ENCODE data around the gene PTPN6. TPM values are rescaled to one million over a fixed set of nuclear protein-coding genes. Genes with fewer than 3 reads are reported as not detected.

Gene PTPN6
- total and polyA plus RNA-seq, 7 donors, result 1.3 to 7.6 (median 3.6) TPM

GRCh38 chr12:6944381-6945186, 6.6 kb upstream of the PTPN6 start:
- H3K36me3 ChIP-seq (ENCODE audit: insufficient read depth in 1 of 2, low read depth in 1 of 2), result peaks cover 0 to 40% of the 10 kb centered on the region in 2 donors
- no peaks in the 10 kb centered on the region for H3K27me3 ChIP-seq (ENCODE audit: insufficient read depth in 3 of 3, low read length in 2 of 3)
- peaks cover 22% of the 10 kb centered on the region for H3K4me1 ChIP-seq
- TF ChIP-seq, protein P1, sequence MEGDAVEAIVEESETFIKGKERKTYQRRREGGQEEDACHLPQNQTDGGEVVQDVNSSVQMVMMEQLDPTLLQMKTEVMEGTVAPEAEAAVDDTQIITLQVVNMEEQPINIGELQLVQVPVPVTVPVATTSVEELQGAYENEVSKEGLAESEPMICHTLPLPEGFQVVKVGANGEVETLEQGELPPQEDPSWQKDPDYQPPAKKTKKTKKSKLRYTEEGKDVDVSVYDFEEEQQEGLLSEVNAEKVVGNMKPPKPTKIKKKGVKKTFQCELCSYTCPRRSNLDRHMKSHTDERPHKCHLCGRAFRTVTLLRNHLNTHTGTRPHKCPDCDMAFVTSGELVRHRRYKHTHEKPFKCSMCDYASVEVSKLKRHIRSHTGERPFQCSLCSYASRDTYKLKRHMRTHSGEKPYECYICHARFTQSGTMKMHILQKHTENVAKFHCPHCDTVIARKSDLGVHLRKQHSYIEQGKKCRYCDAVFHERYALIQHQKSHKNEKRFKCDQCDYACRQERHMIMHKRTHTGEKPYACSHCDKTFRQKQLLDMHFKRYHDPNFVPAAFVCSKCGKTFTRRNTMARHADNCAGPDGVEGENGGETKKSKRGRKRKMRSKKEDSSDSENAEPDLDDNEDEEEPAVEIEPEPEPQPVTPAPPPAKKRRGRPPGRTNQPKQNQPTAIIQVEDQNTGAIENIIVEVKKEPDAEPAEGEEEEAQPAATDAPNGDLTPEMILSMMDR (IDR thresholded peaks at IDR 0.05), result peak; percentile 84
- 3% methylated on average over 46 to 48 of the region's 48 CpGs for WGBS, 3 donors
- intact Hi-C loops (cut with DNase I), result loop anchor here (1.0 to 5.0 kb wide), 8 partner anchors 16 to 170 kb away; partner anchors contain the start of genes C1R (in 1 of the 2), C1RL (in 1 of the 2), EMG1 (in 1 of the 2) and LPCAT3 (in 1 of the 2)
- H3K4me3 ChIP-seq, result peak overlapping the region; percentile 75
- DNase-seq (peak; percentile 93 to 97), ATAC-seq (peak; percentile 78 to 83 (median 80))
- H3K27ac ChIP-seq, result peak overlapping the region; percentile 95
- no peaks in the 10 kb centered on the region for H3K9me3 ChIP-seq

DNA sequence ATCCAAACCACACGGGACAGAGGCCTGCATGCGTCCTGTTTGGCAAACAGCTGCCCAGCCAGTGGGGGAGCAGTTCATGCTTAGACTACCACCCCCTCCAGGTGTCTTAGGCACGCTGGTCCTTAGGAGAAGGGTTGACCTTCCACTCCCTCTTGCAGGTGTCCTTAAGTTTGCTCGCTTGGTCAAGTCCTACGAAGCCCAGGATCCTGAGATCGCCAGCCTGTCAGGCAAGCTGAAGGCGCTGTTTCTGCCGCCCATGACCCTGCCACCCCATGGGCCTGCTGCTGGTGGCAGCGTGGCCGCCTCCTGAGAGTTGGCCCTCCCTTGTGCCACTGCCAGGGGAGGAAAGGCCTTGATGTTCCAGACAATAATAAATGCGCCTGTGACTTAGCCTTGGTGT, 5.5 kb upstream of the PTPN6 start:
- H3K4me1 ChIP-seq, result peaks cover 21% of the 10 kb centered on the region
- ATAC-seq, result no peak

DNA sequence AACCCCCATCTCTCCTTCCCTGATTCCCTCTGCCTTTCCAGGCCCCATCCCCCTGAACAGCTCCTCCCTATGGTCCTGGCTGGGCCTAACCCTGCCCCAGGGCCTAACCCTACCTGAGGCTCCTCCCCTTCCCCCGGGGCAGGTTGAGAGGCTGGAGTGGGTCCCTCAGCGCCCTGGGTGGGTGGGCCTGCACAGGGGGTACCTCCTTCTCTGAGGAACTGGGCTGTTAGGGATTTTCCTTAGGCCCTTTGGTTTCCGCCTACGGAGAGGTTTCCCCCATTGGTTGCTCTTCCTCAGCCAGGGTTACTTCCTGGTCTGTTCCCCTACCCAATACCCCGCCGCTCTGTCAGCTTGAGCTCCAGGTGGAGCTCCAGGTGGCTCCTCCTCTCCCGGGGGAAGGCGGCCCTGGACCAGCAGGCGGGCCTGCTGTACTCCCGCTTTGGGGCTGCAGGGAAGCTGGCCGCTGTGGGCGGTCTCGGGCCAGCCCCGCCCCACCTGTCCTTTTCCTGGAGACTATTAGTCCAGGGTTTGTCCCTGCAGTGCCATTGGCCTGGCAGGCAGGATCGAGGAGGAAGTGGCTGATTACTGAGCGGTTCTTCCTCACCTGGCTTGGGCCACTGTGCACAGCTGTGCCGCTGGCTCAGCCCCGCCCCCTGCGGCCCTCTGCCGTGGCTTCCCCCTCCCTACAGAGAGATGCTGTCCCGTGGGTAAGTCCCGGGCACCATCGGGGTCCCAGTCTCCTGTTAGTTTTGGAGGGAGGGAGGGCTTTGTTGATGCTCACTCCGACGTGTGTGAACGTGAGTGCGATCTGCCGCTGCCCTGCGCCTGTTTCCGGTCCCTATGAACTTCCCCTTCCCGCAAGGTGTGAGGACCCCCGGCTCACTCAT, 4.9 kb upstream of the PTPN6 start:
- H3K27ac ChIP-seq, result peak overlapping the region; percentile 17
- 43 to 56% (median 45%) methylated on average over 30 to 32 of the region's 32 CpGs for WGBS, 3 donors
- H3K27me3 ChIP-seq (ENCODE audit: insufficient read depth in 3 of 3, low read length in 2 of 3), result no peaks in the 10 kb centered on the region
- intact Hi-C loops (cut with DNase I), result loop anchor here (5.0 kb wide), 3 partner anchors 96 to 166 kb away; partner anchors contain the start of gene C1R (in 1 of the 2)
- H3K4me3 ChIP-seq, result peak overlapping the region; percentile 34
- H3K9me3 ChIP-seq, result no peaks in the 10 kb centered on the region
- TF ChIP-seq, protein P1 (IDR thresholded peaks at IDR 0.05), result no peak
- peaks cover 0 to 26% of the 10 kb centered on the region in 2 donors for H3K36me3 ChIP-seq (ENCODE audit: insufficient read depth in 1 of 2, low read depth in 1 of 2)
- H3K4me1 ChIP-seq, result peaks cover 21% of the 10 kb centered on the region
- ATAC-seq (no peak), DNase-seq (peak; percentile 43 to 67)

More for the DNA sequence above, 5.5 kb upstream of the PTPN6 start:
- 83 to 90% (median 88%) methylated on average over 11 of the region's 11 CpGs for WGBS, 3 donors
- Histone ChIP-seq H3K9me3 (no peaks in the 10 kb centered on the region), H3K36me3 (ENCODE audit: insufficient read depth in 1 of 2, low read depth in 1 of 2) (peaks cover 0 to 30% of the 10 kb centered on the region in 2 donors), H3K4me3 (no peak overlapping the region), H3K27me3 (ENCODE audit: insufficient read depth in 3 of 3, low read length in 2 of 3) (no peaks in the 10 kb centered on the region), H3K27ac (no peak overlapping the region)
- intact Hi-C loops (cut with DNase I), result loop anchor here (2.0 to 5.0 kb wide), 5 partner anchors 15 to 167 kb away; partner anchors contain the start of genes C1R (in 1 of the 2) and LPCAT3 (in 1 of the 2)
- DNase-seq, result peak in 1 of 2 donors; percentile 17
- TF ChIP-seq, protein P1 (IDR thresholded peaks at IDR 0.05), result no peak

GRCh38 chr12:6946920-6947374, 4.2 kb upstream of the PTPN6 start:
- WGBS, 3 donors, result 71 to 80% (median 77%) methylated on average over 8 of the region's 8 CpGs
- DNase-seq (peak in 1 of 2 donors; percentile 35), ATAC-seq (no peak)
- no peak overlapping the region for H3K27ac ChIP-seq
- H3K4me3 ChIP-seq, result no peak overlapping the region
- TF ChIP-seq, protein P1 (IDR thresholded peaks at IDR 0.05), result no peak
- H3K9me3 ChIP-seq, result no peaks in the 10 kb centered on the region
- intact Hi-C loops (cut with DNase I), result loop anchor here (5.0 kb wide), 3 partner anchors 95 to 165 kb away; partner anchors contain the start of gene C1R (in 1 of the 2)
- H3K36me3 ChIP-seq (ENCODE audit: insufficient read depth in 1 of 2, low read depth in 1 of 2), result peaks cover 0 to 20% of the 10 kb centered on the region in 2 donors
- H3K4me1 ChIP-seq, result peaks cover 21% of the 10 kb centered on the region
- no peaks in the 10 kb centered on the region for H3K27me3 ChIP-seq (ENCODE audit: insufficient read depth in 3 of 3, low read length in 2 of 3)
